ENCODE data around the gene ZNF587.
A peak's percentile ranks its signal among the peaks of the same experiment; 100 is the strongest.

ZNF587 gene

GRCh38 chr19:57907394-57907793 is 57.7 kb downstream of the ZNF587 start:
- H3K36me3 ChIP-seq (ENCODE audit: control insufficient read depth in 5 of 5, insufficient read depth in 5 of 5, low read length in 5 of 5) = peaks cover 17 to 52% (median 32%) of the 10 kb centered on the region in 5 donors
- no peak overlapping the region for H3K9ac ChIP-seq (ENCODE audit: low read length in 5 of 5)
- H3K27ac ChIP-seq (ENCODE audit: low read depth, low read length) = no peak overlapping the region
- H3K4me1 ChIP-seq (ENCODE audit: control insufficient read depth in 5 of 5, insufficient read depth in 5 of 5, low read length in 5 of 5) = peaks cover 0 to 7% (median 0%) of the 10 kb centered on the region in 5 donors
- no peak overlapping the region for H3K4me3 ChIP-seq (ENCODE audit: low read depth in 1 of 5, low read length in 5 of 5)
- peaks cover 0 to 27% (median 8%) of the 10 kb centered on the region in 5 donors for H3K9me3 ChIP-seq (ENCODE audit: control insufficient read depth in 5 of 5, low read length in 5 of 5)
- no peaks in the 10 kb centered on the region for H3K27me3 ChIP-seq (ENCODE audit: control insufficient read depth in 5 of 5, insufficient read depth in 4 of 5, low read length in 5 of 5)

GRCh38 chr19:57914531-57914930 is 64.9 kb downstream of the ZNF587 start:
- peaks cover 0 to 10% (median 5%) of the 10 kb centered on the region in 5 donors for H3K9me3 ChIP-seq (ENCODE audit: control insufficient read depth in 5 of 5, low read length in 5 of 5)
- H3K27me3 ChIP-seq (ENCODE audit: control insufficient read depth in 5 of 5, insufficient read depth in 4 of 5, low read length in 5 of 5) = no peaks in the 10 kb centered on the region
- H3K4me1 ChIP-seq (ENCODE audit: control insufficient read depth in 5 of 5, insufficient read depth in 5 of 5, low read length in 5 of 5) = peaks cover 4 to 21% (median 13%) of the 10 kb centered on the region in 5 donors
- H3K27ac ChIP-seq (ENCODE audit: low read depth, low read length) = no peak overlapping the region
- peak overlapping the region in 2 of 5 donors; percentile 22 to 32 for H3K4me3 ChIP-seq (ENCODE audit: low read depth in 1 of 5, low read length in 5 of 5)
- H3K9ac ChIP-seq (ENCODE audit: low read length in 5 of 5) = no peak overlapping the region
- H3K36me3 ChIP-seq (ENCODE audit: control insufficient read depth in 5 of 5, insufficient read depth in 5 of 5, low read length in 5 of 5) = peaks cover 4 to 28% (median 18%) of the 10 kb centered on the region in 5 donors
